Left lung (tissue), 10 donors: ENCODE results near the gene CADM1. TPM values are rescaled to one million over a fixed set of nuclear protein-coding genes. Genes with fewer than 3 reads are reported as not detected.

Source experiments
- ATAC-seq: fragments of 200-7000 bp; cut with Tn5 transposase; one replicate; pipeline ENCODE4 v1.9.1; 2020; ENCODE audit warnings: moderate library complexity
- DNase-seq, 4 donors: peaks; one replicate each; pipeline ENCODE4 v3.0.0-alpha.2; 2013 to 2020
- H3K27ac ChIP-seq, 2 donors: fragments of 200-600 bp; sonication (generic) in 1 of 2; one replicate each; pipeline versions ENCODE4 v1.5.0 to v1.8.0; 2020 to 2021
- H3K27me3 ChIP-seq, 2 donors: fragments of 200-600 bp; sonication (generic) in 1 of 2; one replicate each; pipeline versions ENCODE4 v1.5.0 to v1.8.0; 2020 to 2021
- H3K36me3 ChIP-seq, 2 donors: fragments of 200-600 bp; sonication (generic) in 1 of 2; one replicate each; pipeline versions ENCODE4 v1.5.0 to v1.8.0; 2020 to 2021
- H3K4me1 ChIP-seq, 2 donors: fragments of 200-600 bp; one replicate each; pipeline ENCODE4 v1.8.0; 2021
- H3K4me3 ChIP-seq, 2 donors: fragments of 200-600 bp; sonication (generic) in 1 of 2; one replicate each; pipeline versions ENCODE4 v1.5.0 to v1.8.0; 2020 to 2021; ENCODE audit warnings: mild to moderate bottlenecking in 1 of 2
- H3K9me3 ChIP-seq, 2 donors: fragments of 200-600 bp; sonication (generic) in 1 of 2; one replicate each; pipeline versions ENCODE4 v1.5.0 to v1.8.0; 2020 to 2021
- intact Hi-C, 2 donors: fragments of 100-400 bp; cut with DNase I; formaldehyde crosslinking; loops; one replicate each; pipeline versions ENCODE4 v1.11.2 to v1.14.2; 2022
- polyA plus RNA-seq, 6 donors: library from polyadenylated mRNA; unstranded; fragments of 120-200 nt; gene quantifications; one replicate each; pipeline ENCODE4 v1.2.1, GENCODE V29; 2013; ENCODE audit not compliant: insufficient read length in 6 of 6
- total RNA-seq, 2 donors: library from RNA; stranded (reverse); fragmentation: NEBNext Ultra II Directional; extraction: Animal tissue kit (Norgen Biotek cat#: 25700); gene quantifications; one replicate each; pipeline ENCODE4 v1.2.1, GENCODE V29; 2021
- TF ChIP-seq, protein P1 (sequence below), 2 donors: fragments of 200-600 bp; sonication (generic) in 1 of 2; IDR thresholded peaks; one replicate each; pipeline versions ENCODE4 v1.5.0 to v1.8.0; 2021; ENCODE audit warnings: antibody characterized with exemption in 2 of 2
- donor health status: DM: no; HTN: yes; CAD: no.
- donor health status: DM: no; HTN: no; CAD: no.

CADM1 gene
- total and polyA plus RNA-seq, 8 donors, result 105 to 307 (median 156) TPM

DNA sequence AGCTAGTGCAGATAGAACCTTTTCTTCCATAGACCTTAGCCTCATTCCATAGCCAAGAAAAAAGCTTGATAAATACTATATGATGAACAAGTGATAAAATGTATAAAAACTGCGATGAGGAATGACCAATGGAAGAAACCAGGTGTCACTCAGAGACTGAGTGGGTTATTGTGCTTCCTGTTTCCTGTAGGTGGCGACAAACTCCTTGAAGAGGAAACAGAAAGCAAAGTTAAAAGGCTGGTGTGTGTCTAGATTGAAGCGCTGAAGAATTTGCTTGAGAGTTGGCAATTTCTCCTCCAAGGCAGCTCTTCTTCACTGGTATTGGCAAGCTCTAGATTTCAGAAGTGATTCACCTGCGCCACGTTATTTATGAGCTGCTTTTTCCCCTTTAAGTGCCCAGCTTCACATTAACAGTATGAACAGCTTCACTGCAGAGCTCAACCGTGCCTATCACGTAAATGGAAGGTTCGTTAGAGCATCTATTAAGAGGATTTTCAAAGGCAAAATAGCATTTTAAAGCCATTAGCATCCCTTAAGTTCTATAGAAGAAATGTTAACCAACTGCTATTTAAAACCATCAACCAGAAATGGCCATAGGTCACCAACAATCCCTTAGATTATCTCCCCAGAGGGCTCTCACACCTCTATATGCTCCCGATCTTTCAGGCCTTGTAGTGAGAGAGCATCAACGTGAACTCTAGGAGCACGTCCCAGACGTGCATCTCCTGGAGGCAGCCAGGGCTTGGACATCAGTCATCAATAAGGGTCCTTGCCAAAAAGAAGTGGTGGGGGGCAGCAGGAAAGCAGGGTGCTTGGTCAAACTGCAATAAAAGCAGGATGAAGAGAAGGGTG lies 179.4 kb downstream of the CADM1 start:
- TF ChIP-seq, protein P1, sequence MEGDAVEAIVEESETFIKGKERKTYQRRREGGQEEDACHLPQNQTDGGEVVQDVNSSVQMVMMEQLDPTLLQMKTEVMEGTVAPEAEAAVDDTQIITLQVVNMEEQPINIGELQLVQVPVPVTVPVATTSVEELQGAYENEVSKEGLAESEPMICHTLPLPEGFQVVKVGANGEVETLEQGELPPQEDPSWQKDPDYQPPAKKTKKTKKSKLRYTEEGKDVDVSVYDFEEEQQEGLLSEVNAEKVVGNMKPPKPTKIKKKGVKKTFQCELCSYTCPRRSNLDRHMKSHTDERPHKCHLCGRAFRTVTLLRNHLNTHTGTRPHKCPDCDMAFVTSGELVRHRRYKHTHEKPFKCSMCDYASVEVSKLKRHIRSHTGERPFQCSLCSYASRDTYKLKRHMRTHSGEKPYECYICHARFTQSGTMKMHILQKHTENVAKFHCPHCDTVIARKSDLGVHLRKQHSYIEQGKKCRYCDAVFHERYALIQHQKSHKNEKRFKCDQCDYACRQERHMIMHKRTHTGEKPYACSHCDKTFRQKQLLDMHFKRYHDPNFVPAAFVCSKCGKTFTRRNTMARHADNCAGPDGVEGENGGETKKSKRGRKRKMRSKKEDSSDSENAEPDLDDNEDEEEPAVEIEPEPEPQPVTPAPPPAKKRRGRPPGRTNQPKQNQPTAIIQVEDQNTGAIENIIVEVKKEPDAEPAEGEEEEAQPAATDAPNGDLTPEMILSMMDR (IDR thresholded peaks at IDR 0.05), result peak; percentile 68 to 81
- ATAC-seq, result peak; percentile 87
- peak in 2 of 4 donors; percentile 59 to 71 for DNase-seq
- intact Hi-C loops, result no loop called here
- H3K9me3 ChIP-seq, result no peaks in the 10 kb centered on the region
- no peaks in the 10 kb centered on the region for H3K36me3 ChIP-seq
- peaks cover 3 to 7% of the 10 kb centered on the region in 2 donors for H3K4me1 ChIP-seq
- no peaks in the 10 kb centered on the region for H3K27me3 ChIP-seq
- H3K4me3 ChIP-seq, result no peak overlapping the region
- H3K27ac ChIP-seq, result no peak overlapping the region

DNA sequence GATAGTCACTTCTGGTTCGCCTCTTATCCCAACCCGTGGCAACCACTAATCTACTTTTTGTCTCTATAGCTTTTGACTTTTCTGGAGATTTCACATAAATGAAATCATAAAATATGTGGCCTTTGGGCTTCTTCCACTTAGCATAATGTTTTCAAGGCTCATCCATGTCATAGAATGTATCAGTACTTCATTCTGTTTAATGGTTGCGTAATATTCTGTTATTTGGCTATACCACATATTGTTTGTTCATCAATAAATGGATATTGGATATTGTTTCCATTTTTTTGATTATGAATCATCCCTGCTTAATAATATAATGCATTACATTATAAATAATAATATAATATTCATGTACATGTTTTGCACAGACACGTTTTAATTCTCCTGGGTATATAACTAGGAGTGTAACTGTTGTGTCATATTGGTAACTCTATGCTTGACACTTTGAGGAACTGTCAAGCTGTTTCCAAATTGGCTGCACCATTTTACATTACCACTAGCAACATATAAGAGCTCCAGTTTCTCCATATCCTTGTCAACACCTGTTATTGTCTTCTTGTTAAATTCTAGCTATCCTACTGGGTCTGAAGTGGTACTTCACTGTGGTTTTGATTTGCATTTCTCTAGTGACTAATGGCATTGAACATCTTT lies 181.5 kb downstream of the CADM1 start:
- DNase-seq (no peak), ATAC-seq (no peak)
- TF ChIP-seq, protein P1 (IDR thresholded peaks at IDR 0.05), result no peak
- intact Hi-C loops, result no loop called here
- peaks cover 3 to 7% of the 10 kb centered on the region in 2 donors for H3K4me1 ChIP-seq
- no peak overlapping the region for H3K27ac ChIP-seq
- H3K4me3 ChIP-seq, result no peak overlapping the region
- no peaks in the 10 kb centered on the region for H3K36me3 ChIP-seq
- H3K27me3 ChIP-seq, result no peaks in the 10 kb centered on the region
- no peaks in the 10 kb centered on the region for H3K9me3 ChIP-seq

DNA sequence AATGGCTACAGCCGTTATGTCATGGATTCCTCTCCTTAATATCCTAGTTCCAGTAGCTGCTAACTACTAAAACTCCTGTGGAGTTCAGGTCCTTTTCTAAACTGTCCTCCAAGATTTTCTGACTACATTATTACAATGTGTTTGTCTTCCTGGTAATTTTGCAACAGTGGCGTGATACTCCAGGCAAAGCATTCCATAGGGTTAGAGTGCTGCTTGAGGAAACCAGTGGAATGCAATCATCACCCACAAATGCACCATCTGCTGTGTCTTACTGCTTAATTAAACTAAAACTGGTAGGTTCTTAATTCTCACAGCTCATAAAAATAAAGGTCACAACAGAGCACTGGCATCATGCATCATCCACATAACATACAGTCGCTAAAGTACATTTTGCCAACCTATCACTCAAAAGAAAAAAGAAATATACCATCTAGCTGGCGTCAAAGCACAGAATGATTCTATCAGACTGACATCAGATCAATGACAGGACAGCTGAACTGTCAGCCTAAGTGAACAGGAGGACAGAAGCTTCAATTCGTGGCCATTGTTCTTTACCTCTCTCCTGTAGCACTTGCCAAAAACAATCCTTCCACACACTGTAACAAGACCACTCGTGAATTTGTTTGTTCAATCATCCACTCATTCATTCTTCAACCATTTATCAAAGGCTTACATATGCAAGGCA lies 182.5 kb downstream of the CADM1 start:
- Histone ChIP-seq H3K27ac (peak overlapping the region in 1 of 2 donors; percentile 0), H3K4me3 (no peak overlapping the region), H3K36me3 (no peaks in the 10 kb centered on the region), H3K9me3 (no peaks in the 10 kb centered on the region), H3K27me3 (no peaks in the 10 kb centered on the region), H3K4me1 (peaks cover 3 to 7% of the 10 kb centered on the region in 2 donors)
- peak; percentile 66 for ATAC-seq
- no peak for DNase-seq
- TF ChIP-seq, protein P1 (IDR thresholded peaks at IDR 0.05), result no peak
- intact Hi-C loops, result no loop called here

DNA sequence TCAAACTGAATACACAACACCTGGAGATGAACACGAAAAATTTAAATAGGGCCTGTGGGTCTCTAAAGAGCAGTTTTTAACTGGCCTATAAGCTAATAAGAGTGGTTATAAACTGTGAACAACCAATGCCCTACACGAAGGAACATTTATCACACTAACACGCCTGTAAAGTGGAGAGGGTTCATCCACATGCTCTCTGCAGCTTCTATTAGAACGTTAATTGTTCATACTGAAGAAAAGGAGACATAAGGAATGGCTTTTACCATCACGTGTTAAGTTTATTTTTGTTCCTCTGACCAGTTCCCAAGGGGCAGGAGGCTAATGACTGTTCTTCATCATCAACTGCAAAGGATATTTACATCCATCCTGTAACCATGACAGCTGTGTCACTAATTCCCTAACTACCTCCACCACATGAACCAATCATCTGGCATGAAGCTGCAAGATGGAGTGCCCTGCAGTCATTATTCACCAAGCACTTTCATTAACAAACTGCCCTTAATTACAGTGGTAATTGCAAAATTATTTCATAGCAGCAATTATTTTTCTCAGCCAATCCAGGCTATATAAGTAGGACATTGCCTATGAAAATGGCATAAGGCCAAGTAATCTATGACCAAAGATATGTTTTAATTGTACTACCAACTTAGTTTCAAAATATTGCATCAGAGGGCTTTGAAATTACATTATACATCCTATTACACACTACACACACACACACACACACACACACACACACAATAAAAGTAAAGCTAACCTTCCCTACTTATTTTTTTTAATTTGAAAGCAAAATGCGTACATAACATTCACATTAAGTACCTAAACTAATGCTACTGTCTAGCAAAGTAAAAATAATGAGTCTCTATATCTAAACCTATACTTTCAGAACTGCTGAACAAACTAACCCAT lies 186.7 kb downstream of the CADM1 start:
- Histone ChIP-seq H3K4me1 (peaks cover 0 to 7% of the 10 kb centered on the region in 2 donors), H3K36me3 (no peaks in the 10 kb centered on the region), H3K4me3 (no peak overlapping the region), H3K27ac (no peak overlapping the region), H3K9me3 (no peaks in the 10 kb centered on the region), H3K27me3 (no peaks in the 10 kb centered on the region)
- ATAC-seq (no peak), DNase-seq (no peak)
- intact Hi-C loops, result no loop called here
- TF ChIP-seq, protein P1 (IDR thresholded peaks at IDR 0.05), result no peak
